Activated T-cell treated with anti-CD3 and anti-CD28 coated beads, Interleukin-2, amount 50 U/mL, for 1 hour (primary cell): ENCODE data around the gene ABHD2.
"Not testable (repeated sequence)": the region's sequence is repeated elsewhere in the genome, so short reads cannot be mapped to it uniquely, and the experiment has no call there.

ENCODE experiments used
- DNase-seq: peaks from one replicate; pipeline ENCODE4 v3.0.0-alpha.2; 2020

The ABHD2 gene

DNA sequence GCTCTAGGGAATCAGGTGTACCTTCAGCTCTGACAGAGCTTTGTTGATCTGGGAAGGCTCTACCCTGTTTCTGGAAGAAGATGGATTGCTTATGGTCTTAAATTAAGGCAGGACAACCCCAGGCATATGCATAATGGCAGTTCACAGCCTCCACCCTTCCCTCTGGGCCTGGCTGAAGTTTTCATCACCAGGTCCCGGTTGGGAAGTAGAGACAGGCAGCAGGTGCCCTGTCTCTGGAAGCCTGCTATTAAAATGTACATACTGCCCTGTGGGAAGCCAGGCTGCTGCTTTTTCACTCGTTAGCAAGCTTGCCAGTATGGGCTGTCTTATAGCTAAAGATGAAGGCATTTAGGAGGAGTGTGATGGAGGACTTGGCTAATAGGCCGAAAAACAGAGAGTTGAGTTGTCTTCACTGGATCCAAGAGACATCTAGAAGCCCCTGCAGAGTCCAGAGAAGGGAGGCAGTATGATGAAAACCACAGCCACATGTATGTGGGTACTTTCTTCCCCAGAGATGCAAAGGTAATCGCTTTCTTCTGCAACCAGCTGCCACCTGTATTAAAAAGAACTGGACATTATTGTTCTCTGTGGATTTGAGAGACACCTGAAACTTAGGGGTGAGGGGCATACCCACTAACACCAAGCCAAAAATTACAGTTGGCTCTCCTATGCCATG lies 34.4 kb downstream of the ABHD2 start:
- DNase-seq: no peak

DNA sequence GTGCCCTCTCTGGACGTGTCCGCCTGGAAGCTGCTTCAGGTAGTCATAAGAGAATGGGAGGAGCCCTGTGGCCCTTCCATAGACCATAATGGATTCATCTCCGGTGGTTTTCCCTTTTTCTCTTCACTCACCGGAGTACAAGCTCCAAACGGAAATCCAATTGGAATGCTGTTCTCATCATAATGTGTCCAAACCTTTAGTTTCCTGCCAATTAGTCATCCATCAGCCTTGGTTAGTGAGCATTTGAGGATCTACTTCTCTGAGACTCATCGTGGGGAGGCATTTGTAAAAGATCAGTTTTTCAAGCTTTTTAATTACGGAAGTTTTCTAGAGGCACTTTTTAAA lies 34.9 kb downstream of the ABHD2 start:
- no peak for DNase-seq

DNA sequence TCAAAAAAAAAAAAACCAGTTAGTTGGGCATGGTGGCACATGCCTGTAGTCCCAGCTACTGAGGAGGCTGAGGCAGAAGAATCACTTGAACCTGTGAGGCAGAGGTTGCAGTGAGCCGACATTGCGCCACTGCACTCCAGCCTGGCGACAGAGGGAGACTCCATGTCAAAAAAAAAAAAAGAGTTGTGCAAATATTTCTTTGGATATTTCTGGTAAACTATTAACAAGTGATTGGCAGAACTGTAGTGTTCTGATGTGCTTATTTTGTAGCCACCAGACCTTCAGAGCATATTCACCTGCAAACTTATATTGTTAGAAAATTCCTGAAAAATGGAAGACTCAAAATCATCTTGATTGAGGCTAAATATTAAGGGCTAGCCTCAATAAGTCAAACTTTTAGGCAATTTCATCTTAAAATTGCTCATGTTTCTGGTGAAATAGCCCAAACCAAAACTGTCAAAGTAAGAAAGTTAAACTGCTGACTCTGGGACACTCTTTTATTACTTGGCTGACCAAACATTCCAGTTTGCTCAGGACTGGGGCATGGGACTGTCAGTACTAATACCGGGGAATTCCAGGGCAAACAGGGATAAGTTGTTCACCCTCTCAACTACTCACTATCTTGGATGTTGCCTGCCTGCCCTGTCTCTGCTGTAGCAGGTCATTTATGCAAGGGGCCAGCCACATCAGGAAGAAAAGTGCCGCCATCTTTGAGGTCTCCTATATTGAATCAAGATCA lies 37.0 kb downstream of the ABHD2 start:
- DNase-seq: no peak

GRCh38 chr15:89126009-89126408 lies 37.8 kb downstream of the ABHD2 start:
- no peak for DNase-seq

DNA sequence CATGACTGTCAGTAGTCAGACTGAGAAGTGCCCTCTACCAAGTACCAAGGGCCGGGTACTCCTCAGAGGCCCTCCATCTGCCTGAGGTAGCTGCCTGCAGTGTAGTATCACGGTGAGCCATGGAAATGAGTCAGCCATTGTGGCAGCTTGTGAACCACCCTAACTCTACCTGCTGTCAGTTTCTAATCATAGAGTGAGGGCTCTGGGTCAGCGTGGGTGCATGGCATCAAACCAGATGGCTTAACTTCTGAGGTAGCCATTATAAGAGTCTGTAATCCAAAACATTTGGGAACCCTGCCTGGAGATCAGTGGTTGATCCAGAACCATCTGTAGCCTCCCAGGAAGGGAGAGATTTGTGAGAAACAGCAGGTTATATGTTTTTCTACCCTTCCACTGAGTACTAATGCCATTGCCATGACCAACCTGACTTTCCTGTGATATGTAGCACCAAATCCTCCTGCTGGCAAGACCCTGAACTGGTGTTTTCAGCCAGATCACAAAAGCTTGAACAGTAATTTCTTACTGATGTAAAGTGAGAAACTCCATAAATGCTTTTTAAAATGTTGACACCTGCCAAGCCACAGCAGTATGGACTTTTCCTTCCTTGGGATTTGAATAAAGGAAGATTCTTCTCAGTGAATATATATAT lies 38.9 kb downstream of the ABHD2 start:
- no peak for DNase-seq

DNA sequence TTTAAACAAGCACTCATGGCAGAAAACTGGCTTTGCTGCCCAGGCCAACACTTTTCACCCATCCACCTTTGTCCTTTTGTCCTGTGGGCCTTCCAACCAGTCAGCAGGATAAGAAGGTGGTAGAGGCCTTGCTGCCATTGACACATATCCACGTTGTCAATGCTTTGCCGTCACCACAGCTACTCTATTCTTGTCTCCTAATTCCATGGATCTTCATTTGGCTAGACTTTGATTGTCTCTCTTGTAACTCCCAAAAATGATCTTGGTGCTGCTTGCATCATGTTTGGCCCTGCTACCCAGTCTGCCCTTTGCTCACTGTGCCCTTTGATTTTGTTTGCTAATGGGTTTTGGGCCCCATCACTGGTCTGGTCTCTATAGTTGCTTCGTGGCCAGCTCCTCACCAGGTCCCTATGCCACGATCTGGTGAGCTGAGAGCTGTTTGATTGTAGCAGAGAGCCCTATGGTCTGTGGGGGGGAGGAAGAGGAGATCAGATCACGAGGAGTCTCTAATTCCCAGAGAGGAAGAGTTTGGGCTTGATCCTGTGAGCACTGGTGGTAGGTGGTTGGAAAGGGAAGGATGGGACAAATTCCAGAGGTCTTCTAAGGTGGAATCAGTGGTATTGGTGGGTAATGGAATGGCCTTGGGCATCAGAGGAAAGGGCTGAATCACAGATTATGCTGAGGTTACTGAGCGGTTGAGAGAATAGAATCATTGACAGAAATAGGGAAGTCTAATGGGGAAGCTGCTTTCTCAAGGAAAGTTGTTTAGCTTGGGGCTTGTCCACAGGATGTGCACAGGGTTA lies 40.3 kb downstream of the ABHD2 start:
- DNase-seq: no peak

GRCh38 chr15:89129123-89129815 lies 41.0 kb downstream of the ABHD2 start:
- DNase-seq: peak; percentile 66

- DNase-seq: no peak
Measured at GRCh38 chr15:89129816-89130134, 41.5 kb downstream of the ABHD2 start.

DNA sequence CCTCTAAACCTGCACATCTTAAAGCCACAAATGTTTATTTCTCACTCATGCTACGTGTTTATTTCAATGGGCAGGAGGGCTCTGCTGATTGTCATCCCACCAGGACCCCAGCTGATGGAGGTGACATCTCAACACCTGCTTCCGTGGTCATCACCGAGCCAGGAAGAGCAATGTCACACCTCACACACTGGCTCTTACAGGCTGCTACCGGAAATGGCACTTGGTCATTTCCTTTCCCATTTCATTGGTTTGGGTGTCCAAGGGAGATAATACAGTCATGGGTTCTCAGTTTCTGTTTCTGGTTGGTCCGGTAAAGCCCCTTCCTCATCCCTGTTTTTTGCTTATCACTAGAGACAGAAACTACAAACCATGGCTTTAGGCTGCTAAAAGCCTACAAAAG lies 41.9 kb downstream of the ABHD2 start:
- no peak for DNase-seq

GRCh38 chr15:89131731-89132130 lies 43.5 kb downstream of the ABHD2 start:
- DNase-seq: no peak

DNA sequence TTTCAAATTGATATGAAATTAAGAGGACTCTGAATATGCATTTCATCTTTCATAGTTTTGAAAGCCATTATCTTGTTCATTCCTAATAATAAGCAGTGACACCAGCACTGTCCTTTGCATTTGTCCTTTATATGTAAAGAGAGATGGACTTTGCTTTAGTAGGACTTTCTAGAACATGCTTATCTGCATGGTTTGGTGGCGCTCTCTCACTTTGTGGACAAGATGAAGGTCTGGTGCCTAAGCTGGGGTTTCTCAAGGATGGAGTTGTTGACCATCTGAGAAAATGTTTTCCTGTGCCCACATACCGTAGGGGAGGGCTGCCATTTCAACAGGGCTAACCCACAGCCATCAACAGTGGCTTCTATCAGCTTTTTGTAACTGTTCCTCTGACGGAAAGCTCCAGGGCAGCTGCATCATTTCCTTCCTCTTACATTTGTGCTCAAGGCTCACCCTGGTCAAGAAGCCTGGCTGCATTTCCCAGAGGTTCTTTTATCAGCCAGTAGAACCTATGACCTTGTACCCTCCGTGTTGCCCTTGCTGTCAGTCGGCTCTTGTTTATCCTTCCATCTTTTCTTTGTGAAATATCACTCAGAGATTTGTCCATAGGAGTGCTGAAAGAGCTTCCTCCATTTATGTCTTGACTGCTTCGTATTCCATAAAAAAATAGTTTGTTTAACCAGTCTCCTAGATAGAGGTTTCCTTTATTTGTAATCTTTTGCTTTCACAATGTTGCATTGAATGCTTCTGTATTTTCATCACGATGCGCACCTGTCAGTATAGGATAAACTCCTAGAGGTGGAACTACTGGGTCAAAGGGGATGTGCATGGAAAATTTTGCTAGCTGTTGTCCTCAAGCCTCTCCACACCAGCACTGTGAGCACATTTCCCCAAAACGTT lies 44.6 kb downstream of the ABHD2 start:
- DNase-seq: no peak

GRCh38 chr15:89135387-89136077 lies 47.3 kb downstream of the ABHD2 start:
- not testable (repeated sequence) for DNase-seq

- DNase-seq: no peak
Measured at GRCh38 chr15:89136078-89136806, 48.0 kb downstream of the ABHD2 start.

- DNase-seq: no peak
Measured at GRCh38 chr15:89136818-89137772, 48.8 kb downstream of the ABHD2 start.

DNA sequence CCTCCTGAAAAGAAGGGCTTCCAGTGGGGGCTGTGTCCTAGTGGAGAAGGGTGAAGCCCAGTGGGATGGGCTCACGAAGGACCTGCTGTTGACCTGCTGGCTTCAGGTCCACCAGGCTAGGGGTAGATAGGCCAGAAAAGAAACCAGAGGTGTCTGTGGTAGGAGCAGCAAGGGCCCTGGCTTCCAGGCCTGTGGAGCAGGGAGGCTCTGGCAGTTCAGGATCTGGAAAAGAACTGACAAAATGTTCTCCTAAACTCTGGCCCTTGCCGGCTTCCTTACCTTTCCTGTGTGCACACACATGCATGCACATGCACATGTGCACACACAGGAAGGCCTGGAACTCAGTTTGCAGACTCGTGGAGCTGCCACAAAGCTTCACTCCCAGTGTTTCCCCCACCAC lies 49.7 kb downstream of the ABHD2 start:
- no peak for DNase-seq

DNA sequence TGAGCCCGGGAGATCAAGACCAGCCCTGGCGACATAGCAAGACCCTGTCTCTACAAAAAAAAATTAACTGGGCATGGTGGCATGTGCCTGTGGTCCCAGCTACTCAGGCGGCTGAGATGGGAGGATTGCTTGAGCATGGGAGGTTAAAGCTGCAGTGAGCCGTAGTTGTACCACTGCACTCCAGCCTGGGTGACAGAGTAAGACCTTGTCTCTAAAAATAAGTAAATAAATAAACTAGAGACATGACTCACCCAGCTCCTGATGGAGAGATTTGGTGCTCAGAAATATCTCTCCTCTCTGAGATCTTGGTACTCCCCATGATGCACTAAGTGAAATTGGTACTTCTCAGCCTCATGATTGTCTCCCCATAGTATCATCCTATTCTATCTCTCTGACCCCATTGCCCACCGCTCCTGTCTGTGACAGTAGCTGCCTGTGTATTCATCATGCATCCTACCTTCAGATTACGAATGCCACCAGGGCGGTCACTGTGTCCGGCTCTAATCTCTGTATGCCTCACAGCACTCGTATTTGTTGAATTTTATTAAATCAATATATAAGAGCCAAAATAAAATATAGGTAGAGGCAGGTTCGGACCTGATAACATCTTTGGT lies 50.9 kb downstream of the ABHD2 start:
- no peak for DNase-seq

DNA sequence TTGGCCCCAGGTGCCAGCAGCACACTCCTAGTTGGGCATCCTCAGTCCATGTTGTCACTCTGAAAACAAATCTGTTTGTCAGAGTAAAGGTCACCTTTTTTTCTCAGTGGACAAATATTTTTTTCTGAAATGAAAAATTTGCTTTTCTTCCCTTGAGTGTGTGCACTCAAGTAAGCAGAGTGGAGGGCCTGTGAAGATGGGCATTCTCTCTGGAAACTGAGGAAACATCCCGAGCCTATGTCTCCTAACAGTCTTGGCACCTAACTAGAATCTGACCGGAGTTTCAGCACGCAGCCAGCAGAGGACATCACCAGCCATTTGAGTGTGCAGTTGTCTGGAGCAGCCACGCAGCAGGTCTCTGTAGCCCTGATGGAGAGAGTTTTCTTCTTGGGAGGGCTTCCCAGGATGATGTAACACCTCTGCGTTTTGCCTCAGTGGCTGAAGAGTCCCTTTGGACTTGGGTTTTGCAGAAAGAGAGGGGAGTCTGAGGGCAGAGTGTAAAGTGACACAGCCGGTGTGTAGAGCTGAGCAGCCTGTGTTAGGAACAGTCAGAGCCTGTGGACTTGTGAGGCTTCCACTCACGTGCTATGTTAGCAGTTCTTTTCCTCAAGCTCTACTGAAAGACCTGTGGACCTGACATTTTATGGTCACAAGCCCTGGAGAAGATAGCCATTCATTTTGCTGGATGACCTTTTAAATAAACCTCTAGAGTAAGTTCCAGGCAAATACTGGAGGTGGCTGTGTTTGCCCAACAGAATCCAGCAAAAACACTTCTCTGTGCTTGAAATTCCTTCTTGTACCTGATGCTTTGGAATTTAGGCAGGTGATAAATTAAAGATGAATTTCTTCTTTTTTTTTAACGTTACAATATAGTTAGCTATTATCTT lies 51.6 kb downstream of the ABHD2 start:
- no peak for DNase-seq

GRCh38 chr15:89140595-89140994 lies 52.3 kb downstream of the ABHD2 start:
- no peak for DNase-seq
